GM21786 (cell line): Measurements from ENCODE around the gene GRIK1.

ENCODE experiments used
- ATAC-seq: cut with Tn5 transposase; IDR thresholded peaks from one replicate; pipeline ENCODE4 v1.9.1; 2021; ENCODE audit not compliant: unreplicated experiment

The GRIK1 gene

DNA sequence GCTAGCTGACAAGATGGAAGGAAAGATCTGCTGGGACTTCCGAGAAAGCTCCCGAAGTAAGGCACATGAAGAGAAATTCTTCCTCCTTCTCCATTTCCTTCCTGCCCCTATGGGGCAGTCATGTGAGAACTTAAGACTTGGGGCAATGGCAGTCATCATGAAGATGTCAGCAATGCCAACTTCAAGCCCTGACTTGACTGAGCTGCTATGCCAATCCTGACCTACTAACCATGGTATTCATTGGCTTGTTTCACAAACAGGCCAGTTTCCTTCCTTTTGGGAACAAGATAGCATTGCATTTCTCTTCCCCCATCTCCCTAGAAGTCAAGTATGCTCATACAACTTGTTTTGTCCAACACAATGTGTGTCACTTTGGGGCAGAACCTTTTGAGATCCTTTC, 25.5 kb downstream of the GRIK1 start:
- ATAC-seq = no peak

GRCh38 chr21:29909571-29909970, 30.2 kb downstream of the GRIK1 start:
- ATAC-seq = no peak

- ATAC-seq = no peak
Observed at GRCh38 chr21:29904359-29905282, 35.2 kb downstream of the GRIK1 start.

DNA sequence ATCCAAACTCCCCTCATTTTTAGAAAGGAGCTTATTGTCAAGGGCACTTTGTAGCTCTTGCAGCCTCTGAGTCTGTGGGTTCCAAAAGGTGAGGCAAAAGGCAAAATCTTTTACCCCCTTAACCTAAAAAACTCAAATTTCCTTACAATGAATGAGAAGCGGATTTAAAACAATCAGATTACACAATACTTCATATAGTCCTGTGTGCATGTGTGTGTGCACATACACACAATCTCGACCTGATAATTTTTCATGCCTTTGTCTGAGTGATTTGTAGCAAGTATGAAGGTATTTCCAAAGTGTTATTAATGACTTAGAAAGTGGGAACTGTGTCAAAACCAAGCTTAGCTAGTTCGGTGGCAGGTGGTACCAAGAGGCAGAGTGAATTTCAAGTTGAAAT, 42.9 kb downstream of the GRIK1 start:
- ATAC-seq = no peak

GRCh38 chr21:29893687-29894086, 46.1 kb downstream of the GRIK1 start:
- ATAC-seq = no peak

DNA sequence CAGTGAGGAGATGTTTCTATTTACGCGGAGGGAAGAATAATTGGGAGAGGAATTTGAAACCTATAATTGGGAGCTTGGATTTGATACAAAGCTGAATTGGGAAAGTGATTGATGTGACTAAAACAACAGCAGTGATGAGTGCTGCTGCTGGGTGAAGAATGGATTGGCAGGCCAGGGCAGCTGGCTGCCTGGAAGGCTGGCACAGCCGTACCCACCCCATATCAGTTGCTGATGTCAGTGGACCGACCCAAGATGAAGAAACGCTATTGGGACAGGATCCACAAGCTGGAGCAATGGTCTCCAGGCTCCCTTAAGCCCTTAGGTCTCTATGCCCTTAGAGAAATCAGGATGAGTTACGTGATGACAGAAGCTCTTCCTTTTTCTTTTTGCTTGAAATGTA, 47.4 kb downstream of the GRIK1 start:
- ATAC-seq = no peak

DNA sequence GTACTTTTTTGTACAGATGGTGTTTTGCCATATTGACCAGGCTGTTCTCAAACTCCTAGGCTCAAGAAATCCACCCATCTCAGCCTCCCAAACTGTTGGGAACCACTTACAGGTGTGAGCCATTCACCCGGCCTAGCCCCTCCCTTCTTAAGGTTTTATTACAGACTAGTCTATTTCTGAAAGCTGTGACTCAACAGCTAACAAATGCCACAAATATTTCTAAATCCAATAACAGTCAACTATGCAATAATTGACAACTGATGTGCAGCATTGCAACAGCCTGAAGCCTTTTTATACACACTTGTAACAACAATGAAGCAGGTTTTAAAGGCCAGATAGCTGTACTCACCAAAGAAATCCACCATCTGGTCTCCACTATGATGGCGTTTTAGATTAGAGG, 51.4 kb downstream of the GRIK1 start:
- ATAC-seq = no peak

GRCh38 chr21:29887313-29888009, 52.3 kb downstream of the GRIK1 start:
- ATAC-seq = no peak

DNA sequence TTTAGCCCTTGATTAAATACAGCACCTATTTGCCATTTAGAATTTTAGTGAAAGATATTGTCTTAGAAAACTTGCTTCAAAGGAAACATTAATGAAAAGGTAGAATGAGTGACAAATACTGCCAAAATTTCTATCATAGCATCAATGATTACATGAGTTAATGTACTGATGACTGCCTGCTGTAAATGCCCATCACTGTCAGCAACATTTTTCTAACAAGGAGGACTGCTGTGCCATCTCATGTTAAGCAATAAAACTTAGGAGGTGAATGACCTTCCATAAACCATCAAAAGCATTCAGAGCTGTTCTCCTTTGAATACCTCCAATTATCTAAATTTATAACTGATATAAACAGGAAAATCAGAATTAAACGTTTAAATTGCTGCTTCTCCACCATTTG, 54.3 kb downstream of the GRIK1 start:
- no peak for ATAC-seq

DNA sequence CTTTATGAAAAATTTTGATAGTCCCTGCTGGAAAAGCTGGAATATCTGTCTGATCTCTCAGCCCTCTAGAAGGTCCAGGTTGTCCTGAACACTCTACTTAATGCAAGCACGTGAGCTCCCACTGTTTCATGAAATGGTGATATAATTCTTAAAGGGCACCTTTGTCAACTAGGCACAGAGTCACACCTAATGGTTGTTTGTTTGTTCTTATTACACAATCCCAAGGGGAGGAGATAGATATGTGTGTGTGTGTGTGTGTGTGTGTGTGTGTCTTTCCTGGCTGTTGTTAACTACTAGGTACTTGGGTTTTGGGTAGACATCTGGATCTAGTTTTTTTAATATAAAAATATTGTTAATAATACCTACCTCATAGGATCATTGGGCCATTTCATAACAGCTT, 63.9 kb downstream of the GRIK1 start:
- no peak for ATAC-seq

- ATAC-seq = no peak
Observed at GRCh38 chr21:29875036-29875716, 64.6 kb downstream of the GRIK1 start.

DNA sequence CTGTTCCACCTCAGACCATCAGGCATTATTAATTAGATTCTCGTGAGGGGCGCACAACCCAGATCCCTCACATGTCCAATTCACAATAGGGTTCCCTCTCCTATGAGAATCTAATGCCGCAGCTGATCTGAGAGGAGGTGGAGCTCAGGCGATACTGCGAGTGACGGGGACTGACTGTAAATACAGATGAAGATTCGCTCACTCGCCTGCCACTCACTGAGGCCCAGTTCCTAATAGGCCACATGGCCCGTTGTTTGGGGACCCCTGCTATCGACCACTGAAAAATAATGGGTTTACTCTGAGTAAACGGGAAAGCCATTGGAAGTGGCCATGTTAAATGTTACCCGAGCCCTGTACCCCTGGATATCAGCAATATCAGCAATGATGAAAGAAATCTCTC, 65.9 kb downstream of the GRIK1 start:
- ATAC-seq = no peak

- ATAC-seq = no peak
Observed at GRCh38 chr21:29870814-29871213, 69.0 kb downstream of the GRIK1 start.

- ATAC-seq = no peak
Observed at GRCh38 chr21:29867796-29868195, 72.0 kb downstream of the GRIK1 start.

DNA sequence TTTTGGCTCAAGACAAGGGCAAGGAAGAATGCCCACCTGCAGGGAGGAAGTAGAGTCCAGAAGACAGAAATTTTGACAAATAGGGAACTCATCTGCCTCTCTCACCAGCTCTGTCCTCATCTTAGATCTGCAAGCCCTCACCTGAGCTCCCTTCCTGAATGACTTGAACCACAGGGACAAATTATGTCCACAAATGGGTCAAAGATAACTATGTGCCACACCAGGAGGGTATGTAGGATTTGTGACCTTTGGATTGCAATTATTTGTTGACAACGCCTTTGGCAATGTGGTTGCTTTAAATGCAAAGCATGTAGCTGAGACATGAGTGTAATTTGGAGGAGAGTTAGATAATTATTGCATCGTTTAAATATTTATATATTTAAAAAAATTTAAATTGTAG, 79.5 kb downstream of the GRIK1 start:
- ATAC-seq = no peak

DNA sequence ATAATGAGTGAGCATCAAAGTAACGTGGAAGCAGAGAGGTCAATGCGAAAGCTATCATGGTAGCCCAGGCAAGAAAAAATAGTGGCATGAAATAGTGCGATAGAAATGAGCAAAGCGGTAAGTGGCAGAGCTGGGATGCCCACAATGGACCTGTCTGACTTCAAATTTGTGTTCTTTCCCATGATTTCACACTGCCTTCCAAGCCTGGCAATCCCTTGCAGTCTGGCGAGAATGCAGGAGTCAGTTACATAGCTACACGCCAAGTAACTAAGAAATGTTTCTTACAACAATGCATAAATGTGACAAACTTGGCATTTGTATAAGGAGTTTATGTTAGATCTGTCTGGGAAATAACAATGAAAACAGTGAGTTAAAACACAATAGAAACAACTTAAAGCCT, 82.6 kb downstream of the GRIK1 start:
- ATAC-seq = no peak

GRCh38 chr21:29854795-29855194, 85.0 kb downstream of the GRIK1 start:
- ATAC-seq = no peak

DNA sequence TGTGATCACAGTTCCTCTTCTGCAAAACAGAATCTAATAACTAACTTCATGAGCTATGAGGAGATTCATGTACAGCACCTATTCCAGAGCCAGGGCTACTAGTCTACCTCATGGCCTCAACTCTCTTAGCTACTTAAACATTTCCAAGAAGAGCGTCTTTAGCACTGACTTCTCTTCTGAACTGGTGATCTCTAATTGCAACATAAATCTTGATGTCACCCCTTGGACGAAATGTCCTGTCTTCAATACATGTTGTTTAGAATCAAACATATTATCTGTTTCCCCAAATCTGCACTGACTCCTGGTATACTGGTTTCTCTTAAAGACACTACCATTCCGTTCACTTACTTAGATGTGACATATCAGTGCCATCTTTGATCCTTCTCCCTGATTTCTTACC, 88.2 kb downstream of the GRIK1 start:
- no peak for ATAC-seq

GRCh38 chr21:29849735-29850176, 90.0 kb downstream of the GRIK1 start:
- peak; percentile 96 for ATAC-seq

GRCh38 chr21:29843804-29844203, 96.0 kb downstream of the GRIK1 start:
- ATAC-seq = no peak

DNA sequence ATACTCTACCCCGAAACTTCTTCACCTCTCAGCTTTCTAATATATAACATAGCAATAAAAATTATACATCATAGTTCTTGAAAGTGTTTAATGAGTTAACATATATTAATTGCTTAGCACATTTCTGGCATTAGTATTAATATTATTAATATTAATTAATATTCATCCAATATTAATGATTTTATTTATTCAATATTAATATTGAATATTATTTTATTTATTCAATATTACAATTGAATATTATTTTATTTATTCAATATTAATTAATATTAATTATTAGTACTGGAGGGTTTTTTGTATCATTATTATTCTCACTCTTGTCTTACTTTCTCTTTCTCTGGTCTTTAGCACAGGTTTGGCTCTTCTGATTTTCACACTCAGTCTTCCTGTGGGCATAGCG, 105.2 kb downstream of the GRIK1 start:
- ATAC-seq = no peak

DNA sequence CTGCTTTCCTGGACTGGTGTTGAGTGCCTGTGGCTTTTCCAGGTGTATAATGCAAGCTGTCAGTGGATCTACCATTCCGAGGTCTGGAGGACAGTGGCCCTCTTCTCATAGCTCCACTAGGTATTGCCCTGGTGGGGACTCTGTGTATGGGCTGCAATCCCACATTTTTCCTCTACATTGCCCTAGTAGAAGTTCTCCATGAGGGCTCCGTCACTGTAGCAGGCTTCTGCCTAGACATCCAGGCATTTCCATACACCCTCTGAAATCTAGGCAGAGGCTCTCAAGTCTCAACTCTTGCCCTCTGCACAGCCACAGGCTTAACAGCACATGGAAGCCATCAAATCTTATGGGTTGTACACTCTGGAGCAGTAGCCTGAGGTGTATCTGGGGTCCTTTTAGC, 107.6 kb downstream of the GRIK1 start:
- no peak for ATAC-seq
